Testis (tissue), 2 donors: ENCODE measurements around the gene LRPAP1.
"Not testable (repeated sequence)": the region's sequence is repeated elsewhere in the genome, so short reads cannot be mapped to it uniquely, and the experiment has no call there.

Experiments
- CTCF ChIP-seq, 3 experiments: fragments of 450-650 bp in 2 of 3; fragments of 200-600 bp in 1 of 3; sonication (generic) in 1 of 3; IDR thresholded peaks; one replicate each; pipeline ENCODE4 v1.5.1; 2016 to 2019; ENCODE audit warnings: antibody characterized with exemption in 3 of 3, mild to moderate bottlenecking in 2 of 3, moderate library complexity in 1 of 3
- POLR2A ChIP-seq: fragments of 450-650 bp; IDR thresholded peaks from one replicate; pipeline ENCODE4 v1.6.1; 2017; ENCODE audit warnings: antibody characterized with exemption, mild to moderate bottlenecking, moderate library complexity

DNA sequence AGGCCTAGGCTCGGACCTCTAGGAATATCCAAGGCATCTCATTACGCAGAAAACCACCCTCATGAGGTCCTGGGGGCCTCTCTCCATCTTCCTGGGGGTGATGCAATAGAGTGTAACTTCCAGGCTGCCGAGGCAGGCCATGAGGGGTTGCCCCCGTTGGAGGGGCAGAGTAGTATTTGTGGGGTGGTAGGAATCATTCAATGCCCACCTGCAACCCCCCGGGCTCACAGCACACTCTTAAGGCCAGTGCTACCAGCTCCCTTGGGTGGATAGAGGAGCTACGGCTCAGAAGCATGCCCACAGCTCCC, 17.4 kb upstream of the LRPAP1 start:
- TF ChIP-seq POLR2A; CTCF (IDR thresholded peaks at IDR 0.05): not testable (repeated sequence)
